Lower lobe of right lung (tissue), 2 donors: ENCODE measurements around the gene YTHDC2. TPM values are rescaled to one million over a fixed set of nuclear protein-coding genes. Genes with fewer than 3 reads are reported as not detected.

Source experiments
- ATAC-seq, 2 donors: fragments of 200-7000 bp; cut with Tn5 transposase; one replicate each; pipeline ENCODE4 v1.9.1; 2020 to 2022; ENCODE audit warnings: mild to moderate bottlenecking in 2 of 2, moderate library complexity in 2 of 2
- DNase-seq: peaks from one replicate; pipeline ENCODE4 v3.0.0-alpha.2; 2020
- H3K27ac ChIP-seq: fragments of 200-600 bp; one replicate; pipeline ENCODE4 v1.8.0; 2022
- H3K27me3 ChIP-seq: fragments of 200-600 bp; one replicate; pipeline ENCODE4 v1.8.0; 2022; ENCODE audit warnings: low read depth
- H3K36me3 ChIP-seq: fragments of 200-600 bp; one replicate; pipeline ENCODE4 v1.8.0; 2022; ENCODE audit warnings: mild to moderate bottlenecking
- H3K4me1 ChIP-seq: fragments of 200-600 bp; one replicate; pipeline ENCODE4 v1.8.0; 2022
- H3K4me3 ChIP-seq: fragments of 200-600 bp; one replicate; pipeline ENCODE4 v1.8.0; 2022; ENCODE audit warnings: mild to moderate bottlenecking
- H3K9me3 ChIP-seq: fragments of 200-600 bp; one replicate; pipeline ENCODE4 v1.8.0; 2022
- CTCF ChIP-seq: fragments of 200-600 bp; IDR thresholded peaks from one replicate; pipeline ENCODE4 v1.8.0; 2022; ENCODE audit warnings: antibody characterized with exemption, mild to moderate bottlenecking
- intact Hi-C: fragments of 100-400 bp; cut with DNase I; formaldehyde crosslinking; loops from one replicate; pipeline ENCODE4 v1.11.0; 2022
- total RNA-seq: library from RNA; stranded (reverse); fragmentation: NEBNext Ultra II Directional; extraction: Animal tissue kit (Norgen Biotek cat#: 25700); gene quantifications from one replicate; pipeline ENCODE4 v1.2.1, GENCODE V29; 2021
- donor health status: DM: no; HTN: yes; CAD: no; lungs with severe emphysema.

YTHDC2 gene
- total RNA-seq, 1 donor from 2014 or later, result 21.1 TPM

GRCh38 chr5:113487781-113488644 is 25.5 kb upstream of the YTHDC2 start, which contains the start of gene MCC:
Gene MCC, minus strand, starts transcription at chr5:113488453.
- TF ChIP-seq CTCF, result no peak
- DNase-seq, result peak; percentile 75
- peak within 1 kb of the TSS; percentile 24 for H3K27ac ChIP-seq
- peaks cover 23% of the 10 kb centered on the region for H3K4me1 ChIP-seq
- peaks cover 7% of the 10 kb centered on the region for H3K9me3 ChIP-seq
- no peaks in the 10 kb centered on the region for H3K36me3 ChIP-seq
- H3K27me3 ChIP-seq, result peaks cover 67% of the 10 kb centered on the region
- peak within 1 kb of the TSS; percentile 58 for H3K4me3 ChIP-seq
- peak; percentile 85 to 89 for ATAC-seq
- intact Hi-C loops, result no loop called here

- Histone ChIP-seq H3K9me3 (peaks cover 7% of the 10 kb centered on the region), H3K4me1 (peaks cover 23% of the 10 kb centered on the region), H3K36me3 (no peaks in the 10 kb centered on the region), H3K27me3 (peaks cover 64% of the 10 kb centered on the region), H3K4me3 (peak overlapping the region; percentile 58), H3K27ac (peak overlapping the region; percentile 24)
- DNase-seq, result no peak
- ATAC-seq, result peak; percentile 48 to 51
- intact Hi-C loops, result no loop called here
- TF ChIP-seq CTCF, result no peak
Measured at GRCh38 chr5:113488645-113489184, 24.8 kb upstream of the YTHDC2 start.

GRCh38 chr5:113489299-113489698 is 24.2 kb upstream of the YTHDC2 start:
- peak overlapping the region; percentile 24 for H3K27ac ChIP-seq
- no peak overlapping the region for H3K4me3 ChIP-seq
- ATAC-seq (peak; percentile 78 to 84), DNase-seq (no peak)
- H3K36me3 ChIP-seq, result no peaks in the 10 kb centered on the region
- peaks cover 64% of the 10 kb centered on the region for H3K27me3 ChIP-seq
- intact Hi-C loops, result no loop called here
- H3K4me1 ChIP-seq, result peaks cover 23% of the 10 kb centered on the region
- no peak for TF ChIP-seq CTCF
- H3K9me3 ChIP-seq, result peaks cover 7% of the 10 kb centered on the region

- peaks cover 7% of the 10 kb centered on the region for H3K9me3 ChIP-seq
- DNase-seq (no peak), ATAC-seq (no peak)
- H3K27ac ChIP-seq, result no peak overlapping the region
- peaks cover 60% of the 10 kb centered on the region for H3K27me3 ChIP-seq
- peaks cover 23% of the 10 kb centered on the region for H3K4me1 ChIP-seq
- intact Hi-C loops, result no loop called here
- no peaks in the 10 kb centered on the region for H3K36me3 ChIP-seq
- H3K4me3 ChIP-seq, result no peak overlapping the region
- no peak for TF ChIP-seq CTCF
Measured at GRCh38 chr5:113490317-113490716, 23.2 kb upstream of the YTHDC2 start.

GRCh38 chr5:113491022-113491421 is 22.5 kb upstream of the YTHDC2 start:
- Histone ChIP-seq H3K4me1 (peaks cover 23% of the 10 kb centered on the region), H3K27ac (no peak overlapping the region), H3K4me3 (no peak overlapping the region), H3K36me3 (no peaks in the 10 kb centered on the region), H3K27me3 (peaks cover 54% of the 10 kb centered on the region), H3K9me3 (peaks cover 7% of the 10 kb centered on the region)
- intact Hi-C loops, result no loop called here
- no peak for TF ChIP-seq CTCF
- ATAC-seq, result no peak
- DNase-seq, result no peak
